Measurements from ENCODE around the gene RPS3. TPM values are rescaled to one million over a fixed set of nuclear protein-coding genes. Genes with fewer than 3 reads are reported as not detected.

The RPS3 gene
- total RNA-seq, 3 donors from 2014 or later (not counting 1 experiment from before 2014, with no cell fraction given), result 2,027 to 2,376 (median 2,290) TPM

- 84% methylated on average over 46 of the region's 46 CpGs for WGBS (ENCODE audit: insufficient coverage)
- Histone ChIP-seq H3K9me3 (ENCODE audit: control insufficient read depth, insufficient read depth, low read length) (peaks cover 4% of the 10 kb centered on the region), H3K36me3 (ENCODE audit: control insufficient read depth, insufficient read depth, low read length) (no peaks in the 10 kb centered on the region), H3K27me3 (ENCODE audit: control insufficient read depth, insufficient read depth, low read length) (no peaks in the 10 kb centered on the region), H3K27ac (ENCODE audit: low read length) (no peak overlapping the region), H3K4me3 (ENCODE audit: low read length) (no peak overlapping the region), H3K4me1 (ENCODE audit: control insufficient read depth, insufficient read depth, low read length) (no peaks in the 10 kb centered on the region)
- DNase-seq, result peak in 1 of 2 donors; percentile 45
- H3K9me3 Mint-ChIP-seq, result no peaks in the 10 kb centered on the region
- no peaks in the 10 kb centered on the region for H3K36me3 Mint-ChIP-seq
- no peak overlapping the region for H3K4me3 Mint-ChIP-seq
- peak in 2 of 3 donors; percentile 24 to 44 for ATAC-seq
- no peaks in the 10 kb centered on the region for H3K27me3 Mint-ChIP-seq (ENCODE audit: low read depth in 2 of 2)
- H3K27ac Mint-ChIP-seq, result no peak overlapping the region
- TF ChIP-seq CTCF (IDR thresholded peaks at IDR 0.05), result peak; percentile 54
- H3K4me1 Mint-ChIP-seq, result no peaks in the 10 kb centered on the region
- intact Hi-C loops (cut with micrococcal nuclease), result no loop called here
These were observed 51.8 kb downstream of the RPS3 start for GRCh38 chr11:75450826-75451821.

GRCh38 chr11:75453916-75454655 is 54.8 kb downstream of the RPS3 start:
- no peak overlapping the region for H3K27ac ChIP-seq (ENCODE audit: low read length)
- ATAC-seq (no peak), DNase-seq (no peak)
- Mint-ChIP-seq H3K4me1 (no peaks in the 10 kb centered on the region), H3K27me3 (ENCODE audit: low read depth in 2 of 2) (no peaks in the 10 kb centered on the region), H3K36me3 (no peaks in the 10 kb centered on the region), H3K9me3 (no peaks in the 10 kb centered on the region), H3K4me3 (no peak overlapping the region), H3K27ac (no peak overlapping the region)
- WGBS (ENCODE audit: insufficient coverage), result 91% methylated on average over 9 of the region's 9 CpGs
- no peak for TF ChIP-seq CTCF (IDR thresholded peaks at IDR 0.05)
- H3K36me3 ChIP-seq (ENCODE audit: control insufficient read depth, insufficient read depth, low read length), result no peaks in the 10 kb centered on the region
- H3K9me3 ChIP-seq (ENCODE audit: control insufficient read depth, insufficient read depth, low read length), result peaks cover 4% of the 10 kb centered on the region
- intact Hi-C loops (cut with micrococcal nuclease), result no loop called here
- no peaks in the 10 kb centered on the region for H3K4me1 ChIP-seq (ENCODE audit: control insufficient read depth, insufficient read depth, low read length)
- H3K4me3 ChIP-seq (ENCODE audit: low read length), result no peak overlapping the region
- H3K27me3 ChIP-seq (ENCODE audit: control insufficient read depth, insufficient read depth, low read length), result no peaks in the 10 kb centered on the region

- WGBS (ENCODE audit: insufficient coverage), result 90% methylated on average over 5 of the region's 5 CpGs
- intact Hi-C loops (cut with micrococcal nuclease), result no loop called here
- no peak for ATAC-seq
- Mint-ChIP-seq H3K9me3 (no peaks in the 10 kb centered on the region), H3K36me3 (no peaks in the 10 kb centered on the region), H3K27me3 (ENCODE audit: low read depth in 2 of 2) (no peaks in the 10 kb centered on the region), H3K4me3 (no peak overlapping the region), H3K27ac (no peak overlapping the region), H3K4me1 (no peaks in the 10 kb centered on the region)
- Histone ChIP-seq H3K27me3 (ENCODE audit: control insufficient read depth, insufficient read depth, low read length) (no peaks in the 10 kb centered on the region), H3K4me3 (ENCODE audit: low read length) (no peak overlapping the region), H3K9me3 (ENCODE audit: control insufficient read depth, insufficient read depth, low read length) (peaks cover 4% of the 10 kb centered on the region), H3K4me1 (ENCODE audit: control insufficient read depth, insufficient read depth, low read length) (no peaks in the 10 kb centered on the region), H3K36me3 (ENCODE audit: control insufficient read depth, insufficient read depth, low read length) (no peaks in the 10 kb centered on the region), H3K27ac (ENCODE audit: low read length) (no peak overlapping the region)
- no peak for TF ChIP-seq CTCF (IDR thresholded peaks at IDR 0.05)
- no peak for DNase-seq
These were observed 55.7 kb downstream of the RPS3 start for GRCh38 chr11:75454987-75455386.

Other genes starting within 250 kb of the RPS3 start
- not detected for gene SLCO2B1, start 248.4 kb upstream of the RPS3 start, total RNA-seq
- under 1 TPM; 0.34 to 0.75 (median 0.45) TPM for gene TPBGL, start 158.7 kb upstream of the RPS3 start, total RNA-seq
- gene ARRB1, start 47.9 kb upstream of the RPS3 start, total RNA-seq, result 100 to 1,000 TPM; 128 to 200 (median 174) TPM
- gene KLHL35, start 33.7 kb downstream of the RPS3 start, total RNA-seq, result under 1 TPM; 0.40 to 0.93 (median 0.54) TPM
- gene GDPD5, start 126.4 kb downstream of the RPS3 start, total RNA-seq, result 10 to 100 TPM; 49.7 to 95.2 (median 60.2) TPM
- gene SERPINH1, start 162.7 kb downstream of the RPS3 start, total RNA-seq, result 1 to 10 TPM; 5.4 to 8.8 (median 7.2) TPM

Measured in natural killer cell (primary cell).